Neural progenitor cell (in vitro differentiated cells): Measurements from ENCODE around the gene RELL1.

Experiments
- EZH2phosphoT487 ChIP-seq: fragments of 200-600 bp; sonication (generic); IDR thresholded peaks from 2 replicates; pipeline ENCODE4 v1.6.1; 2017; ENCODE audit warnings: antibody characterized with exemption
- TF ChIP-seq, protein P1 (sequence below): fragments of 200-600 bp; sonication (generic); IDR thresholded peaks from 2 replicates; pipeline ENCODE4 v1.5.1; 2017; ENCODE audit warnings: antibody characterized with exemption, mild to moderate bottlenecking

- TF ChIP-seq, protein P1, sequence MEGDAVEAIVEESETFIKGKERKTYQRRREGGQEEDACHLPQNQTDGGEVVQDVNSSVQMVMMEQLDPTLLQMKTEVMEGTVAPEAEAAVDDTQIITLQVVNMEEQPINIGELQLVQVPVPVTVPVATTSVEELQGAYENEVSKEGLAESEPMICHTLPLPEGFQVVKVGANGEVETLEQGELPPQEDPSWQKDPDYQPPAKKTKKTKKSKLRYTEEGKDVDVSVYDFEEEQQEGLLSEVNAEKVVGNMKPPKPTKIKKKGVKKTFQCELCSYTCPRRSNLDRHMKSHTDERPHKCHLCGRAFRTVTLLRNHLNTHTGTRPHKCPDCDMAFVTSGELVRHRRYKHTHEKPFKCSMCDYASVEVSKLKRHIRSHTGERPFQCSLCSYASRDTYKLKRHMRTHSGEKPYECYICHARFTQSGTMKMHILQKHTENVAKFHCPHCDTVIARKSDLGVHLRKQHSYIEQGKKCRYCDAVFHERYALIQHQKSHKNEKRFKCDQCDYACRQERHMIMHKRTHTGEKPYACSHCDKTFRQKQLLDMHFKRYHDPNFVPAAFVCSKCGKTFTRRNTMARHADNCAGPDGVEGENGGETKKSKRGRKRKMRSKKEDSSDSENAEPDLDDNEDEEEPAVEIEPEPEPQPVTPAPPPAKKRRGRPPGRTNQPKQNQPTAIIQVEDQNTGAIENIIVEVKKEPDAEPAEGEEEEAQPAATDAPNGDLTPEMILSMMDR: no peak
- no peak for TF ChIP-seq EZH2phosphoT487
These were observed 48.8 kb upstream of the RELL1 start for GRCh38 chr4:37734989-37735388.
